ENCODE data around the gene GNAI3.

The GNAI3 gene

DNA sequence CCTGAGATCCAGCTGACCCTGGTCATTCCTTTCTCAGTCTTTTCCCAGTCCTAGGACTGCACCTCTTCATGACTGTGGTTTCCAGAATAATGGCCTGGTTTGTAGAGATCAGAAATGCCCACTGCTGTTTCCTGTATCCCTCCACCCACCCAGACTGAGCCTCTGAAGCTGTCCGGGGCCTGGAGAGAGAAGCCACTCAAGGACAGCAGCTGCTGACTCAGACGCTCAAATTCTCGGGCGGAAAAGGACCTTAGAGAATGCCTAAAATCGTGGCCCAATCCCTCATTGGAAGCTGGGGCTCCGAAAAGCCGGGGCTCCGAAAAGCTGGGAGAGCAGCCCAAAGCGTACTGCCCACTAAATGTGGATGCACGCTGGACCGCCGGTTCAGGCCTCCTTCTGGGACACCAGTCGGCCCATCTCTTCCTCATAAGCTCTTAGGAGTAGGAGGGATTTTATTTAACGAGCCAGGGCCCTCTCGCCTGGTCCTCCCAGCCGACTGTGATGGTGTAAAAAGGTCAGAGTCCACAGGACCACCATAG lies 16.5 kb upstream of the GNAI3 start:
- TF ChIP-seq, protein P1, sequence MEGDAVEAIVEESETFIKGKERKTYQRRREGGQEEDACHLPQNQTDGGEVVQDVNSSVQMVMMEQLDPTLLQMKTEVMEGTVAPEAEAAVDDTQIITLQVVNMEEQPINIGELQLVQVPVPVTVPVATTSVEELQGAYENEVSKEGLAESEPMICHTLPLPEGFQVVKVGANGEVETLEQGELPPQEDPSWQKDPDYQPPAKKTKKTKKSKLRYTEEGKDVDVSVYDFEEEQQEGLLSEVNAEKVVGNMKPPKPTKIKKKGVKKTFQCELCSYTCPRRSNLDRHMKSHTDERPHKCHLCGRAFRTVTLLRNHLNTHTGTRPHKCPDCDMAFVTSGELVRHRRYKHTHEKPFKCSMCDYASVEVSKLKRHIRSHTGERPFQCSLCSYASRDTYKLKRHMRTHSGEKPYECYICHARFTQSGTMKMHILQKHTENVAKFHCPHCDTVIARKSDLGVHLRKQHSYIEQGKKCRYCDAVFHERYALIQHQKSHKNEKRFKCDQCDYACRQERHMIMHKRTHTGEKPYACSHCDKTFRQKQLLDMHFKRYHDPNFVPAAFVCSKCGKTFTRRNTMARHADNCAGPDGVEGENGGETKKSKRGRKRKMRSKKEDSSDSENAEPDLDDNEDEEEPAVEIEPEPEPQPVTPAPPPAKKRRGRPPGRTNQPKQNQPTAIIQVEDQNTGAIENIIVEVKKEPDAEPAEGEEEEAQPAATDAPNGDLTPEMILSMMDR (IDR thresholded peaks at IDR 0.05; ENCODE audit: borderline replicate concordance, insufficient read depth, low read depth, low read length): no peak
- H3K4me3 ChIP-seq (ENCODE audit: low read depth, low read length): no peak overlapping the region

DNA sequence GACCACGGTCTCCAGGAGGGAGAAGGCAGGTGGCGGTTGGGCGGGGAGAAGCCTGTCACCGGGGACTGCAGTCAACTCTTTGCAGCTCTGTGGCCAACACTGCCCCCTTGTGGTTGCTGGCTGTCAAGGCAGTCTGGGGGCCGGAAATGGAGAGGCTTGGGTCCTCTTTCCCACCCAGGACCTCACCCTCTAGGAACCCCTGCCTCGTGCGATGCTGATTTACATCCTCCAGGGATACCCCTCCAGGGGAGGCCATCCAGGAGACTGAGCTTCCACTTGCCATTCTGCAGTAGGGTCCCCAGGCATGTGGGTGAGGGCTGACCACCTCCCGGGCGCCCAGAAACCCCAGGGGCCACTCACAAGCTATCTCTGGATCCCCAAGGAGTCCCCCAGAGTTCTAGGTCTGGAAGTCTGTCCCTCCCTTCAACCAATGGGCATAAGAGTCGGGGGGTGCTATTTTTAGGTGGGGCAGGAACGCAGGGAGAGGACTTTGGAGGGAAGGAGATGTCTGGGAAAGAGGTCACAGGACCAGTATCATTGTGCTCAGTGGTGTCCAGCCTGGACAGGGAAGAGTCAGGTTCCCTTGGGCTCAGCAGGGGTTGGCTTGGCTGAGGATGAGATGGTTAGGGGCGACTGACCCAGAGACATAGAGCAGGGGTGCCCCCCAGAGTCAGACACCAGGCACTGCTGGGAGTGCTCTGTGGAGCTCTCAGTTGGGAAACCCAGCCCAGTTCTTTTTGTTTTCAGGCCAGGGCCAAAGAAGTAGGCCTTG lies 15.9 kb upstream of the GNAI3 start:
- TF ChIP-seq, protein P1 (IDR thresholded peaks at IDR 0.05; ENCODE audit: borderline replicate concordance, insufficient read depth, low read depth, low read length): peak; percentile 97
- H3K4me3 ChIP-seq (ENCODE audit: low read depth, low read length): no peak overlapping the region

DNA sequence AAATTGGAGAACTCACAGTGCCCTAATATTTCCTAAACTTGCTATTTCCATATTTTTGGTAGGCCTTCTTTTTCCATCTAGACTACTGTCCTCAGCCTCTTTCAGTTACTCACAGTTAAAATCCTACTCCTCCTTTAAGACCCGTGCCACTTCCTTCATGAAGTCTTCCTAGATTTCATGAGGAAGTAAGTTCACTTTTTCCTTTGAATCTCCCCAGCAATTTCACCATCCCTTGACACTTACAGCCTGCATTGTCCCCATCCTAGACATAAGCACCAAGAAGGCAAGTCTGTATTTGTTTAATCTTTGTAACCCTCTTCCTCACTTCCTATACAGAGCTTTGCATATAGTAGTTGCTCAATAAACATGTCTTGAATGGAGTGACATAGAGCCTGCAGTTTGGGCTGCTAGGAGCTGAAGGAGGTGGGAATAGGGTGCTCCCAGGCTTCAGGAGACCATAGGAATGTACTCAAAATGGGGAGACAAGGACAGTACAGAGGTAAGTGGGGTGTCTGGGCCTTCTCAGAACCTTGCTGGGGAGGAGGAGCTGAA lies 14.0 kb upstream of the GNAI3 start:
- TF ChIP-seq, protein P1 (IDR thresholded peaks at IDR 0.05; ENCODE audit: borderline replicate concordance, insufficient read depth, low read depth, low read length): no peak
- H3K4me3 ChIP-seq (ENCODE audit: low read depth, low read length): no peak overlapping the region

DNA sequence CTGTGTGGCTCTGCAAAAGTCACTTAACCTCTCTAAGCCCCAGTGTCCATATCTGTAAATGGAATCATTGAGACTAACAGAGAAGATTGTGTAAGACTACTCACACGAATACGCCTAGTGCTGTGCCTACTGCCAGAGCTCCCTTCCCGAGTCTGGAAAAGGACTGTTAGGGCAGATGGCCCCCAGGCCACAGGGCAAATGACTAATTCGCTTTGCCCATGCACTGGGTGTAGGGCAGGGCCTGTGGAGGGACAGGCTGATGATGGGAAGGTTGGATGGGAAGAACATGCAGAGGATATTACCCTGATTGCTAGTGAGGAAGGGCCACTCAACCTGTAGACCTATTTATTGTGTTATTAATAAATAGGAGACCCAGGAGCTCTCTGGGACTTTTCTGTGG lies 12.9 kb upstream of the GNAI3 start:
- TF ChIP-seq, protein P1 (IDR thresholded peaks at IDR 0.05; ENCODE audit: borderline replicate concordance, insufficient read depth, low read depth, low read length): no peak
- no peak overlapping the region for H3K4me3 ChIP-seq (ENCODE audit: low read depth, low read length)

DNA sequence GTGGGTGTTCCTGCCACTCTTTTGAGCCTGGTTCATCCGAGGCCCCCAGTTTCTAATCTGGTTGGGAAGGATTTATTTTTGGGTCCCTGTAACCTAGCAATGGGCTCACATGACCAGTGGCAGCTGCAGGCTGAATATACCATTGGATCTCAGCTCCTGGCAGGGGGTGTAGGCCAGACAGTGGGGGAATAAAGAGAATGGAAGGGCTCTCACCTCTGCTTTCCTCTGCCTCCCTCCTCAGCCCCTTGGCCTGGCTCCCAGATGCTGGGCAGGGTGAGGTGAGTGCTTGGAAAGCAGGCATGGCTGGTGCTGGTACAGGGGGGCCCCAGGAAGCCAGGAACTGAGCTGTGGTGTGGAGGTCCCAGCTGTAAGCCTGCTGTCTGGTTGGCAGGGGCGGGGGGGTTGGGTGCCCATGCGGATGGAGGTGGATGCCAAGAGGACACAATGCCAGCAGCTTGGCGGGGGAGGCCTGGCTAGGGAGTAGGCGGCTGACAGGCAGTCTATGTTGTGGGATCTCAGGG lies 12.4 kb upstream of the GNAI3 start:
- H3K4me3 ChIP-seq (ENCODE audit: low read depth, low read length): no peak overlapping the region
- TF ChIP-seq, protein P1 (IDR thresholded peaks at IDR 0.05; ENCODE audit: borderline replicate concordance, insufficient read depth, low read depth, low read length): no peak

DNA sequence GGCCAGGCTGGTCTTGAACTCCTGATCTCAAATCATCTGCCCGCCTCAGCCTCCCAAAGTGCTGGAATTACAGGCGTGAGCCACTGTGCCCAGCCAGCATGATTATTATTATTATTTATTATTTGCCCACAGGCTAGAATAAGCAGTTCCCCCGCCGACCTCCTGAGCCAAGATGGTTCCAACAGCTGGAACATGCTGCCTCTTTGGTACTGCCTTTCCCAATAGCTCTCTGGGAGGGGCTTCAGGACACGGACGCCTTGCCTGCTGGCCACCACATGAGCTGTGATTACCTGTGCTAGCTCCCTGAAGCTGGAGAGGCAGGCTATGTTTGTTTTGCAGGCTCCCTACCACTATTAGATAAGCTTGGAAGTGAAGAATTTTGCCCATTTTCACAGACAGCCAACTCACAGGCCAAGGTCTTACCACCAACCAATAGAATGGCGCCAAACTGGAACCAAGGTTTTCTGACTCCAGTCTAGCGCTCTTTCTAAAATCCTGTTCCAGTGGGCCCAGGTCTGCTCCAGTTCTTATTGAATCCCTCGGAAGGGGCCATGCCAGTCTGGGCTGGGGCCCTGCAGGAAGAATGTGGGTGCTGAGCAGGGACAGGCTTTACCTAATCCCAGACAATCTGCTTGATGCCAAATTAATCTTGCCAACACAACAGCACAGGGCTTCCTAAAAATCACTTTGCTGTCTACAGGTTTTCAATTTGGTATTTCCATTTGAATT lies 10.8 kb upstream of the GNAI3 start:
- TF ChIP-seq, protein P1 (IDR thresholded peaks at IDR 0.05; ENCODE audit: borderline replicate concordance, insufficient read depth, low read depth, low read length): no peak
- no peak overlapping the region for H3K4me3 ChIP-seq (ENCODE audit: low read depth, low read length)

All from GM12875 (cell line).